Astrocyte (in vitro differentiated cells and primary cell): ENCODE measurements around the gene SPAG9. TPM values are rescaled to one million over a fixed set of nuclear protein-coding genes. Genes with fewer than 3 reads are reported as not detected.

ENCODE experiments used
- DNase-seq: peaks from one replicate; pipeline ENCODE4 v3.0.0-alpha.2; 2010; ENCODE audit warnings: low read depth
- FAIRE-seq: peaks from 2 replicates; lab custom pipeline; 2011; peaks lifted over from hg19 to GRCh38; lab: Jason Lieb, UNC
- H2AFZ ChIP-seq: 2 replicates; pipeline ENCODE4 v1.6.0; 2012; ENCODE audit warnings: low read depth, low read length, inconsistent platforms
- H3K27ac ChIP-seq: 2 replicates; pipeline ENCODE4 v1.5.1; 2011; ENCODE audit warnings: low read depth, low read length, inconsistent platforms
- H3K27me3 ChIP-seq: 2 replicates; pipeline ENCODE4 v1.6.0; 2011; ENCODE audit warnings: low read length, inconsistent platforms; ENCODE audit not compliant: insufficient read depth
- H3K36me3 ChIP-seq: 2 replicates; pipeline ENCODE4 v1.5.1; 2011; ENCODE audit warnings: low read length, inconsistent platforms; ENCODE audit not compliant: insufficient read depth
- H3K4me1 ChIP-seq: 2 replicates; pipeline ENCODE4 v1.5.1; 2011; ENCODE audit warnings: low read length, inconsistent platforms; ENCODE audit not compliant: insufficient read depth
- H3K4me2 ChIP-seq: 2 replicates; pipeline ENCODE4 v1.6.0; 2012; ENCODE audit warnings: low read length, inconsistent platforms
- H3K4me3 ChIP-seq: 2 replicates; pipeline ENCODE4 v1.5.1; 2011; ENCODE audit warnings: low read depth, mild to moderate bottlenecking, low read length, inconsistent platforms; ENCODE audit not compliant: insufficient read depth
- H3K79me2 ChIP-seq: 2 replicates; pipeline ENCODE4 v1.6.0; 2012; ENCODE audit warnings: mild to moderate bottlenecking, low read length, inconsistent platforms; ENCODE audit not compliant: insufficient read depth
- H3K9ac ChIP-seq: 2 replicates; pipeline ENCODE4 v1.6.0; 2012; ENCODE audit warnings: mild to moderate bottlenecking, low read length, inconsistent platforms
- H3K9me3 ChIP-seq: 2 replicates; pipeline ENCODE4 v1.5.1; 2012; ENCODE audit warnings: low read depth, mild to moderate bottlenecking, low read length, inconsistent platforms; ENCODE audit not compliant: insufficient read depth
- H4K20me1 ChIP-seq: 2 replicates; pipeline ENCODE4 v1.6.0; 2012; ENCODE audit warnings: low read length, inconsistent platforms; ENCODE audit not compliant: insufficient read depth
- H3K27ac Mint-ChIP-seq: one replicate; pipeline ENCODE4 v1.8.0; 2021; ENCODE audit warnings: mild to moderate bottlenecking, mixed read lengths; ENCODE audit not compliant: unreplicated experiment
- H3K27me3 Mint-ChIP-seq: one replicate; pipeline ENCODE4 v1.8.0; 2021; ENCODE audit warnings: low read depth, mixed read lengths; ENCODE audit not compliant: unreplicated experiment
- H3K36me3 Mint-ChIP-seq: one replicate; pipeline ENCODE4 v1.8.0; 2021; ENCODE audit warnings: low read depth, mixed read lengths; ENCODE audit not compliant: unreplicated experiment
- H3K4me1 Mint-ChIP-seq: one replicate; pipeline ENCODE4 v1.8.0; 2021; ENCODE audit warnings: low read depth, mixed read lengths; ENCODE audit not compliant: unreplicated experiment
- H3K4me3 Mint-ChIP-seq: one replicate; pipeline ENCODE4 v1.8.0; 2021; ENCODE audit warnings: mild to moderate bottlenecking, moderate library complexity, mixed read lengths; ENCODE audit not compliant: unreplicated experiment
- H3K9me3 Mint-ChIP-seq: one replicate; pipeline ENCODE4 v1.8.0; 2021; ENCODE audit warnings: mild to moderate bottlenecking, mixed read lengths; ENCODE audit not compliant: unreplicated experiment
- CTCF ChIP-seq: IDR thresholded peaks from 2 replicates; pipeline ENCODE4 v1.5.1; 2011; ENCODE audit warnings: low read depth, mild to moderate bottlenecking, inconsistent platforms, low read length, moderate library complexity; ENCODE audit not compliant: insufficient read depth
- EZH2 ChIP-seq: IDR thresholded peaks from 2 replicates; pipeline ENCODE4 v1.6.1; 2012; ENCODE audit warnings: mild to moderate bottlenecking, low read length, inconsistent platforms; ENCODE audit not compliant: insufficient read depth
- total RNA-seq: library from RNA; stranded (reverse); gene quantifications from 2 replicates; pipeline ENCODE4 v1.2.1, GENCODE V29; 2021

SPAG9 gene
- total RNA-seq, 1 donor from 2014 or later = 102 TPM

DNA sequence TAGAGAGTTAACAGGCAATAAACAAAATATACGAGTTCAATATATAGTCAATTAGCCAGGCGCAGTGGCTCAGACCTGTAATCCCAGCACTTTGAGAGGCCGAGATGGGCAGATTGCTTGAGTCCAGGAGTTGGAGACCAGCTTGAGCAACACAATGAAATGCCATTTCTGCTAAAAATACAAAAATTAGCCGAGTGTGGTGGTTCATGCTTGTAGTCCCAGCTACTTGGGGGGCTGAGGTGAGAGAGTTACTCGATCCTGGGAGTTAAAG, 184.7 kb downstream of the SPAG9 start:
- Mint-ChIP-seq H3K36me3 (no peaks in the 10 kb centered on the region), H3K27ac (no peak overlapping the region), H3K4me1 (peaks cover 9% of the 10 kb centered on the region), H3K4me3 (no peak overlapping the region), H3K9me3 (no peaks in the 10 kb centered on the region), H3K27me3 (peaks cover 12% of the 10 kb centered on the region)
- no peak for DNase-seq
- TF ChIP-seq EZH2 (no peak), CTCF (no peak)
- H3K27me3 ChIP-seq = no peaks in the 10 kb centered on the region
- H3K79me2 ChIP-seq = no peaks in the 10 kb centered on the region
- H3K9ac ChIP-seq = no peak overlapping the region
- H3K4me3 ChIP-seq = no peak overlapping the region
- no peak overlapping the region for H3K4me2 ChIP-seq
- H3K27ac ChIP-seq = no peak overlapping the region
- H2AFZ ChIP-seq = no peak overlapping the region
- peaks cover 11% of the 10 kb centered on the region for H3K4me1 ChIP-seq
- H3K9me3 ChIP-seq = no peaks in the 10 kb centered on the region
- H3K36me3 ChIP-seq = no peaks in the 10 kb centered on the region
- FAIRE-seq = no peak
- H4K20me1 ChIP-seq = no peaks in the 10 kb centered on the region

DNA sequence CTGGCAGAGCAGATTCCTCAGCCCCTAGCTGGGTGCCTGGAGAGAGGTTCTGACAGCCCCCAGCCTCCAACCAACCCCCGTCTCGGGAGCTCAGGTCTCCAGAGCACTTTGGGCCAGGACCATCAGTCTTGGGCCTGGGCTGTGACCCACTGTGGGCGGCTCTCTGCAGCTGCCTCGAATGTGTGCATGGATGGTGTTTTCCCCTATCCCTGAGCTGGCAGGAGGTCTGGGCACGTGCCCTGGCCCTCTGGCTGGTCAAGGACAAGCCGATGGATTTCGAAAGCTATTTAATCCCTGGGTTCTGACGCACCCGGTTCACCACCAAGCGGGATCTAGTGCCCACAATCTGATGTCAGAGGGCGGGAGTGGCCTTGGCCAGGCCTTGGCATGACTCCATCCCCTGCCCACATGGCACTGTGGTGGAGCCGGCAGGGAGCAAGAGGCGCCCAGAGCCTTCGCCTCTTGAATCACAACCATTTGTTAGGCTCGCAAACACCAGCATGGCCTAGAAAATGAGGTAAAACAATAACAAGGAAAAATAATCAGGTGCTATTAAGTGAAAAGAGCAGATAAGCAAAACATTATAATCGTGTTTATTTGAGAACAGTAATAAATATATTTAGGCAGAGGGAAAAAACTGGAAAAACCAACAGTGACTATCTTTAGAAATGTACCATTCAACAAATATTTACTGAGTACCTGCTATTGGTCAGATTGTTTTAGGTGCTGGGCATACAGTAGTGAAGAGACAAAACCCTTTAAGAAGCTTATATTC, 185.3 kb downstream of the SPAG9 start:
- Mint-ChIP-seq H3K9me3 (no peaks in the 10 kb centered on the region), H3K27me3 (peaks cover 10% of the 10 kb centered on the region), H3K4me1 (peaks cover 11% of the 10 kb centered on the region), H3K27ac (peak overlapping the region; percentile 62), H3K4me3 (no peak overlapping the region), H3K36me3 (no peaks in the 10 kb centered on the region)
- Histone ChIP-seq H3K27ac (no peak overlapping the region), H3K4me1 (peaks cover 14% of the 10 kb centered on the region), H3K36me3 (no peaks in the 10 kb centered on the region), H3K4me3 (no peak overlapping the region), H4K20me1 (no peaks in the 10 kb centered on the region), H3K27me3 (no peaks in the 10 kb centered on the region), H3K9ac (no peak overlapping the region), H3K79me2 (no peaks in the 10 kb centered on the region), H3K4me2 (no peak overlapping the region), H2AFZ (no peak overlapping the region), H3K9me3 (no peaks in the 10 kb centered on the region)
- TF ChIP-seq CTCF (no peak), EZH2 (no peak)
- FAIRE-seq = no peak
- no peak for DNase-seq

DNA sequence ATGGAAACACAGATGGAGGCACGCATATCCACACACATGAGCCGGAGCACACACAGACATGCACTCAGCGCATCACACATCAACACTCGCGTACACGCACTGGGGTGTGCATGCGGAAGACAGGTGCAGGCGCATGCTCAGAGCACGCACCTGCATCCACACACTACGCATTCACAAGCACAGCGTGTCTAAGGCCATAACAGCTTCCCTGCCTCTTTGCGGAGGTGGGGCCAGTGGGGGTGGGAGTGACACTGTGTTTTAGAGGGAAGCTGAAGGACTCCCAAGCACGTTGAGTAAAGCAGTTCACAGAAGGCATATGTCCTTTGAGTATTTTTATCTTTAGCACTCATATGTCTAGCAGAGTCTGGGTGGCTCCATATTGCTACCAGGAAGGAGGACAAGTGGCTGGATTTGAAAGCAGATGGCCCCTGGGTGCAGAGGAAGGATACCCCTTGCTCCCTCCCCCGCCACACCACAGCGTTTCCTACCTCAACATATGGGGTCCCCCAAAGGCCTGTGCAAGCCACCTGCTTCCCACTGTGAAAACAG, 185.9 kb downstream of the SPAG9 start:
- Mint-ChIP-seq H3K27me3 (peaks cover 12% of the 10 kb centered on the region), H3K4me1 (peaks cover 17% of the 10 kb centered on the region), H3K9me3 (no peaks in the 10 kb centered on the region), H3K27ac (peak overlapping the region; percentile 34), H3K36me3 (no peaks in the 10 kb centered on the region), H3K4me3 (no peak overlapping the region)
- no peaks in the 10 kb centered on the region for H3K9me3 ChIP-seq
- FAIRE-seq = no peak
- H3K36me3 ChIP-seq = no peaks in the 10 kb centered on the region
- H3K79me2 ChIP-seq = no peaks in the 10 kb centered on the region
- TF ChIP-seq EZH2 = no peak
- no peak overlapping the region for H3K27ac ChIP-seq
- H3K9ac ChIP-seq = no peak overlapping the region
- H3K4me2 ChIP-seq = no peak overlapping the region
- no peaks in the 10 kb centered on the region for H3K27me3 ChIP-seq
- H3K4me3 ChIP-seq = no peak overlapping the region
- no peak overlapping the region for H2AFZ ChIP-seq
- no peak for DNase-seq
- no peaks in the 10 kb centered on the region for H4K20me1 ChIP-seq
- peaks cover 14% of the 10 kb centered on the region for H3K4me1 ChIP-seq
